GM18505 (cell line): ENCODE measurements around the gene DBX1.
"Not testable (repeated sequence)": the region's sequence is repeated elsewhere in the genome, so short reads cannot be mapped to it uniquely, and the experiment has no call there.

Experiments
- ATAC-seq: cut with Tn5 transposase; IDR thresholded peaks from one replicate; pipeline ENCODE4 v1.9.1; 2021; ENCODE audit not compliant: unreplicated experiment
- POLR2A ChIP-seq: IDR thresholded peaks from 4 replicates; pipeline ENCODE4 v1.6.1; 2011; ENCODE audit warnings: borderline replicate concordance; ENCODE audit not compliant: insufficient read depth, insufficient read length; ENCODE audit errors: extremely low read depth

The DBX1 gene

GRCh38 chr11:20155683-20156279 lies 4.5 kb downstream of the DBX1 start:
- ATAC-seq, result no peak
- no peak for TF ChIP-seq POLR2A

GRCh38 chr11:20154381-20154780 lies 5.9 kb downstream of the DBX1 start:
- ATAC-seq, result no peak
- no peak for TF ChIP-seq POLR2A

- TF ChIP-seq POLR2A, result no peak
- no peak for ATAC-seq
Observed at GRCh38 chr11:20138707-20139106, 21.6 kb downstream of the DBX1 start.

- no peak for ATAC-seq
- TF ChIP-seq POLR2A, result no peak
Observed at GRCh38 chr11:20137637-20138036, 22.6 kb downstream of the DBX1 start.

- no peak for TF ChIP-seq POLR2A
- no peak for ATAC-seq
Observed at GRCh38 chr11:20134991-20135736, 25.1 kb downstream of the DBX1 start.

- no peak for TF ChIP-seq POLR2A
- ATAC-seq, result no peak
Observed at GRCh38 chr11:20132667-20133039, 27.6 kb downstream of the DBX1 start.

- ATAC-seq, result no peak
- TF ChIP-seq POLR2A, result no peak
Observed at GRCh38 chr11:20131788-20132666, 28.2 kb downstream of the DBX1 start.

GRCh38 chr11:20129665-20130064 lies 30.6 kb downstream of the DBX1 start:
- TF ChIP-seq POLR2A, result no peak
- ATAC-seq, result no peak

- ATAC-seq, result not testable (repeated sequence)
Observed at GRCh38 chr11:20128528-20128825, 31.8 kb downstream of the DBX1 start.

GRCh38 chr11:20127671-20128527 lies 32.4 kb downstream of the DBX1 start:
- TF ChIP-seq POLR2A, result no peak
- ATAC-seq, result no peak

- no peak for TF ChIP-seq POLR2A
- ATAC-seq, result no peak
Observed at GRCh38 chr11:20126724-20127123, 33.6 kb downstream of the DBX1 start.

GRCh38 chr11:20125927-20126326 lies 34.3 kb downstream of the DBX1 start:
- TF ChIP-seq POLR2A, result no peak
- ATAC-seq, result no peak

- TF ChIP-seq POLR2A, result no peak
- ATAC-seq, result no peak
Observed at GRCh38 chr11:20122131-20122530, 38.1 kb downstream of the DBX1 start.
